K562 (cell line): Measurements from ENCODE around the gene CSF1R. TPM values are rescaled to one million over a fixed set of nuclear protein-coding genes. Genes with fewer than 3 reads are reported as not detected.

Experiments used
- CTBP1 ChIP-seq: fragments of 450-650 bp; IDR thresholded peaks from 2 replicates; pipeline ENCODE4 v1.6.1; 2016; ENCODE audit warnings: borderline replicate concordance
- FOSL1 ChIP-seq: fragments of 200-800 bp; sonication (Bioruptor generic); conservative IDR thresholded peaks from 2 replicates; pipeline ENCODE4 v1.6.1; 2016; ENCODE audit warnings: missing genetic modification characterization, missing compliant biosample characterization
- HDAC6 ChIP-seq: IDR thresholded peaks from 2 replicates; pipeline ENCODE4 v1.6.1; 2012; ENCODE audit warnings: low read depth, mild to moderate bottlenecking, control low read depth, inconsistent platforms, low read length, moderate library complexity
- HOMEZ ChIP-seq: fragments of 250-450 bp; sonication (Bioruptor Pico); IDR thresholded peaks from 2 replicates; pipeline ENCODE4 v1.4.0; 2020; ENCODE audit warnings: mild to moderate bottlenecking, moderate library complexity
- MEF2D ChIP-seq: conservative IDR thresholded peaks from 2 replicates; pipeline ENCODE4 v1.6.1; 2016; ENCODE audit warnings: low read depth, missing genetic modification characterization, missing compliant biosample characterization
- MTA2 ChIP-seq: fragments of 450-650 bp; IDR thresholded peaks from 2 replicates; pipeline ENCODE4 v1.6.1; 2016; ENCODE audit warnings: low read depth
- PHB ChIP-seq: fragments of 250-450 bp; sonication (Bioruptor Pico); IDR thresholded peaks from 2 replicates; pipeline ENCODE4 v1.5.0; 2021
- PRDM10 ChIP-seq: fragments of 450-650 bp; IDR thresholded peaks from 2 replicates; pipeline ENCODE4 v1.6.1; 2018; ENCODE audit not compliant: partially characterized antibody
- RAD51 ChIP-seq: fragments of 450-650 bp; IDR thresholded peaks from 2 replicates; pipeline ENCODE4 v1.7.1; 2016; ENCODE audit warnings: low read depth, mild to moderate bottlenecking, borderline replicate concordance
- SMAD4 ChIP-seq: fragments of 250-450 bp; sonication (Bioruptor Pico); conservative IDR thresholded peaks from 2 replicates; pipeline ENCODE4 v1.8.0; 2021; ENCODE audit warnings: inconsistent platforms, mild to moderate bottlenecking, moderate library complexity
- XRCC3 ChIP-seq: fragments of 450-650 bp; IDR thresholded peaks from 2 replicates; pipeline ENCODE4 v1.6.1; 2017; ENCODE audit warnings: mild to moderate bottlenecking, moderate library complexity
- ZBTB2 ChIP-seq: fragments of 450-650 bp; IDR thresholded peaks from 2 replicates; pipeline ENCODE4 v1.6.1; 2016; ENCODE audit warnings: antibody characterized with exemption
- ZBTB34 ChIP-seq: fragments of 250-450 bp; sonication (Bioruptor Pico); IDR thresholded peaks from 2 replicates; pipeline ENCODE4 v1.8.0; 2021; ENCODE audit warnings: mild to moderate bottlenecking, moderate library complexity
- ZKSCAN8 ChIP-seq: fragments of 200-800 bp; sonication (Bioruptor generic); IDR thresholded peaks from 2 replicates; pipeline ENCODE4 v1.6.1; 2016; ENCODE audit warnings: missing genetic modification characterization, missing compliant biosample characterization
- ZNF140 ChIP-seq: fragments of 250-450 bp; sonication (Bioruptor Pico); IDR thresholded peaks from 2 replicates; pipeline ENCODE4 v1.8.0; 2021; ENCODE audit warnings: moderate library complexity, mild to moderate bottlenecking, inconsistent platforms
- polyA plus RNA-seq, 8 experiments: library from polyadenylated mRNA; depleted of rRNA in 4 of 8; stranded (reverse) in 5 of 8; unstranded in 3 of 8; fragments of >200 nt; fragmentation: Nextera tagmentation in 2 of 8; fragmentation: Illumina TruSeq in 1 of 8; extraction: Ambion mirVana in 2 of 8; extraction: Trizol in 1 of 8; gene quantifications; 2 replicates each; pipeline versions ENCODE4 v1.2.1 to v1.2.3, GENCODE V29; 2011 to 2014; ENCODE audit warnings: inconsistent platforms in 1 of 8, missing spikeins in 1 of 8
- total RNA-seq, 7 experiments: library from RNA; depleted of rRNA in 6 of 7; stranded (reverse); fragments of >200 nt in 6 of 7; fragmentation: Illumina TruSeq in 2 of 7; extraction: Trizol in 2 of 7; gene quantifications; 2 replicates each; pipeline versions ENCODE4 v1.2.1 to v1.2.3, GENCODE V29; 2011 to 2021; ENCODE audit warnings: low replicate concordance in 1 of 7
- TF ChIP-seq, protein P1 (sequence below): fragments of 450-650 bp; formaldehyde crosslinking; IDR thresholded peaks from 2 replicates; pipeline ENCODE4 v1.4.0; 2020; ENCODE audit warnings: mild to moderate bottlenecking, moderate library complexity
- TF ChIP-seq, protein P2 (sequence below): fragments of 450-650 bp; formaldehyde crosslinking; conservative IDR thresholded peaks from 2 replicates; pipeline ENCODE4 v1.4.0; 2022; ENCODE audit warnings: mild to moderate bottlenecking, missing genetic modification characterization

Gene CSF1R
- total and polyA plus RNA-seq, 9 of the 15 experiments (the other 6 are each of a cell fraction or from before 2014, with no cell fraction given): 0.03 to 0.64 (median 0.20) TPM; not detected in 6

DNA sequence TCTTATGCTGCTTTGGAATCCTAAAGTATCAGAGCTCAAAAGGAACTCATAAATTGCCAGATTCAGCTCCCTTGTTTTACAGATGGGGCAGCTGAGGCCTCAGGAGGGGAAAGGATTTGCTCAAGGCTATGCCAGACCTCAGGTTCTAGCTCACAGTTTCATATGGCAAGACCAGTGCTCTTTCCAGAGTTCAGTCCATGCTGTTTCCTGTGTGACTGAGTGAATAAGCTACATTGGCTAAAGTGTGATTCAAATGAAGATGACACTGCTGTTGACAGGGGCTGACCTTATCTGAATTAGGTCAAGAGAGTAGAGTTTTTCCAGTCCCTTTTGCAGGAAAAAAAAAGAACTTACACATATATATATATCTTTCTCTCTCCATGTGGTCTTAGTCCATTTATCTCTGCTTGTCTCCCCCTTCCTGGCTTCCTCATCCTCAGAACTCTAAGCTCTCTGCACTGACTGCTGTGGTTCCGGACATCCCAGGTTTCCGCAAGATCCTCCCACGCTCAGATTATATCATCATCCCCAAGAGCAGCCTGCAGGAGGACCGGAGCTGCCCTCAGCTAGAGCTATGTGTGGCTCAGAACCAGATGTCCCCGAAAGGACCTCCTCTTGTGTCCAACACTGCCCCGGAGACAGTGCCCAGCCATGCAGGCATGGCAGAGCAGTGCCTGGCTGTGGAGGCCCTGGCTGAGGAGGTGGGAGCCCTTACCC is 76.5 kb downstream of the CSF1R start (continued):
- TF ChIP-seq MTA2: no peak
- TF ChIP-seq, protein P1, sequence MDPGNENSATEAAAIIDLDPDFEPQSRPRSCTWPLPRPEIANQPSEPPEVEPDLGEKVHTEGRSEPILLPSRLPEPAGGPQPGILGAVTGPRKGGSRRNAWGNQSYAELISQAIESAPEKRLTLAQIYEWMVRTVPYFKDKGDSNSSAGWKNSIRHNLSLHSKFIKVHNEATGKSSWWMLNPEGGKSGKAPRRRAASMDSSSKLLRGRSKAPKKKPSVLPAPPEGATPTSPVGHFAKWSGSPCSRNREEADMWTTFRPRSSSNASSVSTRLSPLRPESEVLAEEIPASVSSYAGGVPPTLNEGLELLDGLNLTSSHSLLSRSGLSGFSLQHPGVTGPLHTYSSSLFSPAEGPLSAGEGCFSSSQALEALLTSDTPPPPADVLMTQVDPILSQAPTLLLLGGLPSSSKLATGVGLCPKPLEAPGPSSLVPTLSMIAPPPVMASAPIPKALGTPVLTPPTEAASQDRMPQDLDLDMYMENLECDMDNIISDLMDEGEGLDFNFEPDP: no peak
- no peak for TF ChIP-seq PHB (CRISPR knock-in tag)
- no peak for TF ChIP-seq RAD51
- TF ChIP-seq SMAD4 (CRISPR knock-in tag): peak; percentile 51; the same call in 1 of the 2 replicates
- TF ChIP-seq FOSL1: peak; percentile 29; the same call in 1 of the 2 replicates
- TF ChIP-seq MEF2D: 0 out of 2 replicates have a peak, but pooled peaks have one; percentile 38
- no peak for TF ChIP-seq PRDM10
- TF ChIP-seq ZKSCAN8 (CRISPR knock-in tag): no peak
- no peak for TF ChIP-seq XRCC3
- no peak for TF ChIP-seq ZBTB34 (CRISPR knock-in tag)
- TF ChIP-seq ZNF140 (CRISPR knock-in tag): no peak
- peak; percentile 40; the same call in 1 of the 2 replicates for TF ChIP-seq CTBP1
- no peak for TF ChIP-seq HOMEZ (CRISPR knock-in tag)
- TF ChIP-seq ZBTB2: no peak
- TF ChIP-seq, protein P2, sequence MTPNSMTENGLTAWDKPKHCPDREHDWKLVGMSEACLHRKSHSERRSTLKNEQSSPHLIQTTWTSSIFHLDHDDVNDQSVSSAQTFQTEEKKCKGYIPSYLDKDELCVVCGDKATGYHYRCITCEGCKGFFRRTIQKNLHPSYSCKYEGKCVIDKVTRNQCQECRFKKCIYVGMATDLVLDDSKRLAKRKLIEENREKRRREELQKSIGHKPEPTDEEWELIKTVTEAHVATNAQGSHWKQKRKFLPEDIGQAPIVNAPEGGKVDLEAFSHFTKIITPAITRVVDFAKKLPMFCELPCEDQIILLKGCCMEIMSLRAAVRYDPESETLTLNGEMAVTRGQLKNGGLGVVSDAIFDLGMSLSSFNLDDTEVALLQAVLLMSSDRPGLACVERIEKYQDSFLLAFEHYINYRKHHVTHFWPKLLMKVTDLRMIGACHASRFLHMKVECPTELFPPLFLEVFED: no peak
- TF ChIP-seq HDAC6: no peak
